ENCODE measurements around the gene ARID5B.

- TF ChIP-seq TCF7L2 (IDR thresholded peaks at IDR 0.05; ENCODE audit: borderline replicate concordance, low read depth, low read length) = no peak
- no peak for TF ChIP-seq GLI2 (tag by site-specific recombination; IDR thresholded peaks at IDR 0.05; ENCODE audit: borderline replicate concordance, low read depth)
- TF ChIP-seq ZNF549 (tag by site-specific recombination; IDR thresholded peaks at IDR 0.05) = no peak
- TF ChIP-seq ZNF645 (tag by site-specific recombination; IDR thresholded peaks at IDR 0.05) = no peak
- TF ChIP-seq CTCF (tag by site-specific recombination; IDR thresholded peaks at IDR 0.05) = no peak
- no peak for TF ChIP-seq ZBTB1 (tag by site-specific recombination; IDR thresholded peaks at IDR 0.05)
- TF ChIP-seq ZFP41 (tag by site-specific recombination; IDR thresholded peaks at IDR 0.05; ENCODE audit: borderline replicate concordance) = no peak
- no peak for TF ChIP-seq REST (tag by site-specific recombination; IDR thresholded peaks at IDR 0.05)
- TF ChIP-seq ZNF24 (tag by site-specific recombination; IDR thresholded peaks at IDR 0.05) = no peak
- no peak for TF ChIP-seq ATF2 (tag by site-specific recombination; IDR thresholded peaks at IDR 0.05; ENCODE audit: low read depth)
- no peak for TF ChIP-seq ZNF416 (tag by site-specific recombination; IDR thresholded peaks at IDR 0.05)
- no peak for TF ChIP-seq ZNF426 (tag by site-specific recombination; IDR thresholded peaks at IDR 0.05)
- no peak for TF ChIP-seq ZNF280D (tag by site-specific recombination; IDR thresholded peaks at IDR 0.05)
These were observed 202.4 kb downstream of the ARID5B start for GRCh38 chr10:62103857-62104256.

Data from HEK293 (cell line).